ENCODE measurements around the gene DLK1.

GRCh38 chr14:100774164-100774537 lies 47.5 kb downstream of the DLK1 start:
- TF ChIP-seq CTCF (IDR thresholded peaks at IDR 0.05), result no peak
- no peak for TF ChIP-seq POLR2A (IDR thresholded peaks at IDR 0.05)
